NB4 (cell line): ENCODE results near the gene PCDHB12.
"Not testable (repeated sequence)": the region's sequence is repeated elsewhere in the genome, so short reads cannot be mapped to it uniquely, and the experiment has no call there.

Experiments used
- POLR2A ChIP-seq: IDR thresholded peaks from 2 replicates; pipeline ENCODE4 v1.6.1; 2011; ENCODE audit warnings: mild to moderate bottlenecking; ENCODE audit not compliant: insufficient read length; ENCODE audit errors: extremely low read depth
- TF ChIP-seq, protein P1 (sequence below): IDR thresholded peaks from one replicate; pipeline ENCODE4 v1.5.1; 2012; ENCODE audit warnings: low read depth, low read length

DNA sequence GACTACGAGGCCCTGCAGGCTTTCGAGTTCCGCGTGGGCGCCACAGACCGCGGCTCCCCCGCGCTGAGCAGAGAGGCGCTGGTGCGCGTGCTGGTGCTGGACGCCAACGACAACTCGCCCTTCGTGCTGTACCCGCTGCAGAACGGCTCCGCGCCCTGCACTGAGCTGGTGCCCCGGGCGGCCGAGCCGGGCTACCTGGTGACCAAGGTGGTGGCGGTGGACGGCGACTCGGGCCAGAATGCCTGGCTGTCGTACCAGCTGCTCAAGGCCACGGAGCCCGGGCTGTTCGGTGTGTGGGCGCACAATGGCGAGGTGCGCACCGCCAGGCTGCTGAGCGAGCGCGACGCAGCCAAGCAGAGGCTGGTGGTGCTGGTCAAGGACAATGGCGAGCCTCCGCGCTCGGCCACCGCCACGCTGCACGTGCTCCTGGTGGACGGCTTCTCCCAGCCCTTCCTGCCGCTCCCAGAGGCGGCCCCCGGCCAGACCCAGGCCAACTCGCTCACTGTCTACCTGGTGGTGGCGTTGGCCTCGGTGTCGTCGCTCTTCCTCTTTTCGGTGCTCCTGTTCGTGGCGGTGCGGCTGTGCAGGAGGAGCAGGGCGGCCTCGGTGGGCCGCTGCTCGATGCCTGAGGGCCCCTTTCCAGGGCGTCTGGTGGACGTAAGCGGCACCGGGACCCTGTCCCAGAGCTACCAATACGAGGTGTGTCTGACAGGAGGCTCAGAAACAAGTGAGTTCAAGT is 24.2 kb upstream of the PCDHB12 start:
- TF ChIP-seq, protein P1, sequence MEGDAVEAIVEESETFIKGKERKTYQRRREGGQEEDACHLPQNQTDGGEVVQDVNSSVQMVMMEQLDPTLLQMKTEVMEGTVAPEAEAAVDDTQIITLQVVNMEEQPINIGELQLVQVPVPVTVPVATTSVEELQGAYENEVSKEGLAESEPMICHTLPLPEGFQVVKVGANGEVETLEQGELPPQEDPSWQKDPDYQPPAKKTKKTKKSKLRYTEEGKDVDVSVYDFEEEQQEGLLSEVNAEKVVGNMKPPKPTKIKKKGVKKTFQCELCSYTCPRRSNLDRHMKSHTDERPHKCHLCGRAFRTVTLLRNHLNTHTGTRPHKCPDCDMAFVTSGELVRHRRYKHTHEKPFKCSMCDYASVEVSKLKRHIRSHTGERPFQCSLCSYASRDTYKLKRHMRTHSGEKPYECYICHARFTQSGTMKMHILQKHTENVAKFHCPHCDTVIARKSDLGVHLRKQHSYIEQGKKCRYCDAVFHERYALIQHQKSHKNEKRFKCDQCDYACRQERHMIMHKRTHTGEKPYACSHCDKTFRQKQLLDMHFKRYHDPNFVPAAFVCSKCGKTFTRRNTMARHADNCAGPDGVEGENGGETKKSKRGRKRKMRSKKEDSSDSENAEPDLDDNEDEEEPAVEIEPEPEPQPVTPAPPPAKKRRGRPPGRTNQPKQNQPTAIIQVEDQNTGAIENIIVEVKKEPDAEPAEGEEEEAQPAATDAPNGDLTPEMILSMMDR = not testable (repeated sequence)
- TF ChIP-seq POLR2A = not testable (repeated sequence)
